DMS79 treated with DMSO at 0.1 percent for 48 hours (cell line): ENCODE results near the gene RCOR3.
"Not testable (repeated sequence)": the region's sequence is repeated elsewhere in the genome, so short reads cannot be mapped to it uniquely, and the experiment has no call there.

ENCODE experiments used
- DNase-seq: peaks from one replicate; lab custom pipeline; 2025; lab: John Stamatoyannopoulos, UW

The RCOR3 gene

GRCh38 chr1:211340622-211341507, 81.7 kb downstream of the RCOR3 start:
- DNase-seq = no peak

DNA sequence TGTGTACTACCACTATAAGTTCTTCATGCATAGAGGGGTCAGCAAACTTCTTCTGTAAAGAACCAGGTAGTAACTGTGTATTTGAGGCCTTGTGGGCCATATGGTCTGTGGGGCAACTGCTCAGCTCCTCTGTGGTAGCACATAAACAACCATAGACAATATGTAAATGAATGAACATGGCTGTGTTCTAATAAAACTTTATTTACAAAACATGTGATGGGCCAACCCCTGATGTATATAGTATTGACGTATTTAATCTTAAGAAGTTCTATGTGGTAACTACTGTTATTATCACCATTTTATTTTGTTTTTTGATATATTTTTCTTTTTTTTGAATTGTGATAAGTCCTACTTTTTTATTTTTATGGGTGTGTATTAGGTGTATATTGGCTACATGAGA, 82.8 kb downstream of the RCOR3 start:
- no peak for DNase-seq

GRCh38 chr1:211343607-211344006, 84.4 kb downstream of the RCOR3 start:
- DNase-seq = no peak

DNA sequence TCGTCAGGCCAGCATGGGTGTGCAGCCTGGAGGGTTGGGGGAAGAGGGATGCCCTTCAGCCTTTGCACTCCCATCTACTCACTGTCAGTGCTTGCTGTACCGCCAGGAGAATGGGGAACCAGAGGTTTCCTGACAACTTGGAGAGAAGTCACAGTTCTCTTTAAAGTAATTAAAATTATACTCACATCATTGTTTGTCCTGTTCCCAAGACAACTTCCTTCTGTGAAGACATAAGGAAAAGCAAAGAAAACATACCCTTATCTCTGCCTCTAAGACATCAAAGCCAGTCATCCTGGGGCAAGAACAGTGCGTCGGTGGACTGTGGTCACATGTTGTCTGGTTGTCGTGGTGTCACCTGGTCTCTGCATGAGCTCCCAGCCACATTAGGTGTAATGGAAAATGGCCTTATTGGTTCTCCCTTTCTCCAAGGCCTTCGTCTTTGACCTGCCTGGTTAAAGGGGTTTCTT, 85.0 kb downstream of the RCOR3 start:
- no peak for DNase-seq

DNA sequence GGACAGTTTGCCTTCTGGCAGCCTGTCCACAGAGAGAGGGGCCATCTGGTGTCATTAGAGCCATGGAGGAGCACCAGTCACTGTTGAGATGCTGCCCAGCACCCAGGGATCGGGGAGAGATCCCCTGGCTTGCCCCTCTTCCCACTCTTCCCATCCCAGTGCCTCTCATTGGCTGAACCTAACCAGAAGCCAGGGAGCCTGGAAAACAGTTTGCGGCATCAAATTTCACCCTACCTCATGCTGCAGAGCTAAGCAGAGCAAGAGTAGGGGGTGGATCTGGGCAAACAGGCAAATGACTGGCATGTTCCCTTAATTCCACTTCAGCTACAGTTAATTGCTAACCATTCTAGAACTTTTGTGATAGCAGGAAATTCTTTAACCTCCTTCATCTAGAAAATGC, 86.6 kb downstream of the RCOR3 start:
- DNase-seq = peak; percentile 54

DNA sequence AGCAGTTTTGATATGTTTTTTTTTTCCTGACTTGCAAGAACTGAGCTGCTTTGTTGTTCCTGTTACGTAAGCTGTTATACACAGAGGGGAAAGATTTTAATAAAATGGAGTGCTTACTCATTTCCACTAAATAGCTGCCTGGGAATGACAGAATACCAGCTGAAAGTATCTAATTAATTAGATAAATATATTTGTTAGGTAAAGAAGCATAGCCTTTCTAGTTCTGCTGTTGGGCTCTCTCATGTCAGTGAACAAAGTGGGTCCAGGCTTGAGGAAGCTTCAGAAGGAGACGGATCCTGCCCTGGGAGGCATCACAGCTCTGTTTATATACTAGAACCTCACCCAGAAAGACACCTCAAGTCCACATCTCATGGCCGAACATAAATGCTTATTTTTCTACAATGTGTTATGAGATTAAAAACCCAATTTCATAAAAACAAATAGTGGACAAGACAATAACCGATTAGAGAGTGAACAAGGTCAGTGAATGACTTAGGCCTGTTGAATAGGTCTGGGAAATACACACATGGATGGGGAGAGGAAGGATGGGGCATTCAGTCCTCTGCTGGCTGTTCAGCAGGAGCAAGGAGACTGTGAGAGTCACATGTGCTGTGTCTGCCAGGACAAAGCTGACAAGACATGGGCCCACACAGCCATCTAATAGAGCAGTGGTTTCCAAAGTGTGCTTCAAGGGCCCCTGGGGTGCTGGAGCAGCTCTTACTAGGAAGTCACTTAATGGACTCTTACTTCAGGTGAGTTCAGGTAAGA, 88.1 kb downstream of the RCOR3 start:
- DNase-seq = peak; percentile 98

GRCh38 chr1:211348547-211348946, 89.4 kb downstream of the RCOR3 start:
- no peak for DNase-seq

GRCh38 chr1:211349741-211350140, 90.6 kb downstream of the RCOR3 start:
- no peak for DNase-seq

- DNase-seq = not testable (repeated sequence)
Observed at GRCh38 chr1:211352055-211352454, 92.9 kb downstream of the RCOR3 start.

GRCh38 chr1:211352465-211352864, 93.3 kb downstream of the RCOR3 start:
- DNase-seq = no peak

DNA sequence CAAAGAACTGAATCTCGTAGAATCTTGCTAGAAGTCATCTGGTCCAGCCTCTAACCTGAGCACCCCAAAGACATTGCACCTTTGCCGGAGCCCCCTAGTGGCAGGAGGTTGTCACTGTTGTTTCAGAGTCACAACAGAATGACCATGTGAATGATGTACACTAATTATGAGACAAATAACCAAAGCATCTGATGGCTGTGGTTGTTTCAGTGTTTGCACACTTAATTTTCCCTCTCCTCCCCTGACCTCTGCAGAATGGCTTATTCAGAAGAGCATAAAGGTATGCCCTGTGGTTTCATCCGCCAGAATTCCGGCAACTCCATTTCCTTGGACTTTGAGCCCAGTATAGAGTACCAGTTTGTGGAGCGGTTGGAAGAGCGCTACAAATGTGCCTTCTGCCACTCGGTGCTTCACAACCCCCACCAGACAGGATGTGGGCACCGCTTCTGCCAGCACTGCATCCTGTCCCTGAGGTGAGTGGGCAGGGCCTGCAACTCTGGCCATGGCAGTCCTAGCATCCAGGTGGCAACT, 93.9 kb downstream of the RCOR3 start:
- DNase-seq = no peak

DNA sequence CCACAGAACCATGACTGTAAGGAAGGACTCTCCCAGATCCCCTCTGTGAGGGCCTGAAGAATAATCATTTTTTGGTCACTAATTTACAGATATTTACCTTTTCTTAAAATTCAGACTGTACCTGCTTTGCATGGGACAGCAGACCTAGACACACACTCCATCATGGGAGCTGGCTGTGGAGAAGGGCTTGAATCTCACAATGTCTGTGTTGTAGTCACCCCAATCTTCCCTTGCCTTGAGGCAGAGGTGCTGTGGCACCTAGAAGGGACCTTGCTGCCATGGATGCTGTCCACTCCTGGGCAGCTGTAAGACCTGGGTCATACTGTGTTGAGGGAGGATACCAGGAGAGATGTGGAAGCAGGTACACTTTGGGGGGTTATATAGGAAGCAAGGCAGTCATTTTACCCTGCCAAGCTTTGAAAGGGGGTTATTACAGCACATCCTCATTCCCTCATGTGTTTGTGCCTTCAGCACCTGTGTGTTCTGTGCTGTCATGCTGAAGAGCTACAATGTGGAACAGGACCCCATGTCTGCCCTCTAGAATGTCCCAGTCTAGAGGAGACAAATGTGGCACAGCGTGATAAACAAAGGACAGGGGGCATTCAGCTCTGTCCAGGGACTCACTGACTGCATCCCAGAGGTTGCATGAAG, 94.5 kb downstream of the RCOR3 start:
- no peak for DNase-seq

DNA sequence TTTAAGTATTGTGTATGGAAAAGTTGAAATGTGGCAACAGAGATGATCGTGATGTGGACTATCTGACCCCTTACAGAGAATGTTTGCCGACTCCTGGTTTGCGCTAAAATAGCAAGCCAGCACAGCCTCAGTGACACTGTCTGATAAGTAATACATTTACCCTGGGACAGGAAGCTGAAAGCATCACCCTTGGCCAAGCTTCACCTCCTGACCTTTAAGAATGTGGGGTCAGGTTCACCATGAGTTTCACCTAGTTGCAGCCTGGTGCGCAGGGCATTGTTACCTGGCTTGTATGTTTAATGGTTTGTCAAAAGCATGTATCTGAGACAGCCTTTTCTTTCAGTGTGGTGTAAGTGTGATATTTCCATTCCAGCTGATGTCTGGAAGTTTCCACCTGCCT, 96.7 kb downstream of the RCOR3 start:
- DNase-seq = no peak

DNA sequence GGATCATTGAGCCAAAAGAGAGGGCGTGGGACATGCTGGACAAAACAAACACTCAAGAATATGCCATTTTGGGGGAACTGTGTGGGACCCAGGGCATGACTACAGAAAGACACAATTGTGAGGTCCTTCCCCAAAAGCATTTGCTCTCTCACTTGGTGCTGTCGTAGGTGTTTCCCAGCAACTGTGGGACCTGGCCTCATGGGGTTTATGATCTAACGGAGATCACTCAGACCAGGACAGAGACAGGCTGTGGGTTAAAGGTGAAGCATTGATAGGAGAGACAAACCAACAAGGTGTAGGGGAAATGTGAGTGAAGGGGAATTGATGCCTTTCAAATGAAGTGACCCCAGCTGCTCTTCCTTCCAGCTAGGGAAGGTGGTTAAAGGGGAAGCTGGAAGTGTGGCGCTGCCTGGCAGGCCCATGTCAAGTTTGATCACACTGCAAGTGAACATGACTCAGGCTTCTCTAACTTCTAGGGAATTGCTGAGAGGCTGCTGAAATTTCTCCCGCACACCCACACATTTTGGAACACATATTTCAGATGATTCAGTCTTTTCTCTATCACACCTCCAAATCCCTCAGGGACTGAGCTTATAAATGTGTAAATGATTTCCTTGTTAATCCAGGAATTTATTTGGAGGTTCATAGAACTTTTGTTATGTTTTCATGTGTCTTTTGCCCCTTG, 97.7 kb downstream of the RCOR3 start:
- DNase-seq = no peak

DNA sequence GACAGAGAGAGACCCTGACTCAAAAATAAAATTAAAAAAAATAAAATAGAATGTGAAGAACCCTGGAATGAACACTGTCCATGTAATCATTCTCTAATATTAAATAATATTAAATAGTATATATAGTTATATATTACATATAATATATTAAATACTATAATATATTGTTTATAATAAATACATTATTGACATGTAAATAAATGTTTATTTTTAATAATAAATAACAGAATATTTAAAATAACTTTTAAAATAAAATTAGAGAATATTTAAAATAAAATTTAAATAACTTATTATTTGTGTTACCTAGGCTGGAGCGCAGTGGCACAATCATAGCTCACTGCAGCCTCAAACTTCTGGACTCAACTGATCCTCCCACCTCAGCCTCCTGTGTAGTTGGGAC, 99.5 kb downstream of the RCOR3 start:
- DNase-seq = no peak

DNA sequence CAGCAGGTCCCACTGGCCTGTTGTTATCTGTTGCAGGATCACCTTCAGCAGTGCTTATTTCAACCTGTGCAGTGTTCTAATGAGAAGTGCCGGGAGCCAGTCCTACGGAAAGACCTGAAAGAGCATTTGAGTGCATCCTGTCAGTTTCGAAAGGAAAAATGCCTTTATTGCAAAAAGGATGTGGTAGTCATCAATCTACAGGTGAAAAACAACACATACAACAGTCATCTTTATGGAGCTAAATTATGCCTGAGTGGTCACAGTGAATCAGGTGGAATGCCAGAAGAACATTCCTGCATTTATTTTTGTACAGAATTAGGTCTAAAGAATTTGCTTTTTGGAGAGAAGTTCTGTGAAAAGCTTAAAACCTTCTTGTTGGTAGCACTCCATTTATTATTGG, 100.7 kb downstream of the RCOR3 start:
- no peak for DNase-seq

DNA sequence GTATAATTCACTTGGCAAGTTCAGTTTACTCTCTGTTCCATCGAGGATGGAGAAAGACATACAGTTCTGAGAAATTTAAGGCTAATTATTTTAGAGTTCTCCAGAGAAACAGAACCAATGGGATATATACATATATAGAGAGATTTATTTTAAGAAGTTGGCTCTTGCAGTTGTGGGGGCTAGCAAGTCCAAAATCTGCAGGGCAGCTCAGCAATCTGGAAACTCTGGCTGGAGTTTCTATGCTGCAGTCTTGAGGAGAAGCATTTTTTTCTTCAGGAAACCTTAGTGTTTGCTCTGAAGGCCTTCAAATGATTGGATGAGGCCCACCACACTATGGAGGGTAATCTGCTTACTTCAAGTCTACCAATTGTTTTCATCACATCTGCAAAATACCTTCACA, 102.0 kb downstream of the RCOR3 start:
- DNase-seq = no peak
